HepG2 (cell line): ENCODE measurements around the gene LINGO1. TPM values are rescaled to one million over a fixed set of nuclear protein-coding genes. Genes with fewer than 3 reads are reported as not detected.

Experiments used
- CCAR2 ChIP-seq: fragments of 200-400 bp; formaldehyde crosslinking; optimal IDR thresholded peaks from 2 replicates; pipeline ENCODE3; 2018; ENCODE audit warnings: low read depth, mild to moderate bottlenecking, low read length, moderate library complexity
- FIP1L1 ChIP-seq: fragments of 200-400 bp; formaldehyde crosslinking; IDR thresholded peaks from 2 replicates; pipeline ENCODE4 v1.6.1; 2018; ENCODE audit warnings: low read depth, mild to moderate bottlenecking, low read length, moderate library complexity, borderline replicate concordance; ENCODE audit not compliant: insufficient read depth
- FLYWCH1 ChIP-seq: sonication (generic); formaldehyde crosslinking; IDR thresholded peaks from 2 replicates; pipeline ENCODE4 v1.8.1; 2023; ENCODE audit warnings: mild to moderate bottlenecking, missing genetic modification reagents
- FUBP1 ChIP-seq: sonication (generic); formaldehyde crosslinking; IDR thresholded peaks from 2 replicates; pipeline ENCODE4 v1.5.1; 2020; ENCODE audit warnings: missing genetic modification reagents, mild to moderate bottlenecking, borderline replicate concordance
- HCFC1 ChIP-seq: fragments of 150-350 bp; IDR thresholded peaks from 2 replicates; pipeline ENCODE4 v1.6.1; 2014; ENCODE audit warnings: low read depth, low read length
- KLF16 ChIP-seq, 2 experiments: sonication (generic) in 1 of 2; formaldehyde crosslinking in 1 of 2; IDR thresholded peaks; 2 replicates each; pipeline versions ENCODE4 v1.6.1 to v1.8.0; 2016 to 2023; ENCODE audit warnings: missing genetic modification reagents in 2 of 2, missing compliant biosample characterization in 1 of 2
- MNT ChIP-seq: fragments of 450-650 bp; IDR thresholded peaks from 2 replicates; pipeline ENCODE4 v1.6.1; 2016
- SATB2 ChIP-seq: sonication (generic); formaldehyde crosslinking; IDR thresholded peaks from 2 replicates; pipeline ENCODE4 v1.5.0; 2020; ENCODE audit warnings: missing genetic modification reagents
- ZFX ChIP-seq: sonication (generic); formaldehyde crosslinking; IDR thresholded peaks from 2 replicates; pipeline ENCODE4 v1.4.0; 2020; ENCODE audit warnings: mild to moderate bottlenecking, low read depth, missing genetic modification reagents, moderate library complexity
- ZNF136 ChIP-seq: sonication (generic); formaldehyde crosslinking; IDR thresholded peaks from 2 replicates; pipeline ENCODE4 v1.8.1; 2022; ENCODE audit warnings: low read depth, mild to moderate bottlenecking, moderate library complexity, missing genetic modification reagents
- ZNF407 ChIP-seq: sonication (generic); formaldehyde crosslinking; IDR thresholded peaks from one replicate; pipeline ENCODE4 v1.5.1; 2020; ENCODE audit warnings: mild to moderate bottlenecking, missing genetic modification reagents; ENCODE audit errors: not compliant biosample characterization
- ZNF558 ChIP-seq: sonication (generic); formaldehyde crosslinking; IDR thresholded peaks from 2 replicates; pipeline ENCODE4 v1.9.0; 2022; ENCODE audit warnings: mild to moderate bottlenecking, missing genetic modification reagents, borderline replicate concordance
- ZNF580 ChIP-seq: IDR thresholded peaks from 2 replicates; pipeline ENCODE4 v1.6.1; 2016; ENCODE audit warnings: low read depth, borderline replicate concordance
- ZNF660 ChIP-seq: sonication (generic); formaldehyde crosslinking; IDR thresholded peaks from 2 replicates; pipeline ENCODE4 v1.5.1; 2020; ENCODE audit warnings: mild to moderate bottlenecking, low read depth, missing genetic modification reagents, borderline replicate concordance
- ZSCAN9 ChIP-seq: IDR thresholded peaks from 2 replicates; pipeline ENCODE4 v1.6.1; 2016; ENCODE audit warnings: borderline replicate concordance
- polyA plus RNA-seq, 8 experiments: library from polyadenylated mRNA; depleted of rRNA in 3 of 8; stranded (reverse) in 7 of 8; unstranded in 1 of 8; fragments of >200 nt; fragmentation: Illumina TruSeq in 4 of 8; extraction: Trizol in 4 of 8; gene quantifications; 2 replicates each; pipeline versions ENCODE4 v1.2.1 to v1.2.3, GENCODE V29; 2011 to 2016; ENCODE audit warnings: low read depth in 4 of 8, missing spikeins in 1 of 8, mixed read lengths in 1 of 8; ENCODE audit not compliant: insufficient read depth in 1 of 8
- total RNA-seq, 5 experiments: library from RNA; depleted of rRNA; stranded (reverse); fragments of >200 nt; fragmentation: Illumina TruSeq; extraction: Trizol; gene quantifications; 2 replicates each; pipeline ENCODE4 v1.2.3, GENCODE V29; 2016; ENCODE audit warnings: low read depth in 1 of 5
- TF ChIP-seq, protein P1 (sequence below): sonication (generic); formaldehyde crosslinking; IDR thresholded peaks from 2 replicates; pipeline ENCODE4 v1.8.1; 2023; ENCODE audit warnings: mild to moderate bottlenecking, missing genetic modification reagents, borderline replicate concordance

Gene LINGO1
- total and polyA plus RNA-seq, 2 of the 13 experiments (the other 11 are each of a cell fraction or from before 2014, with no cell fraction given) = 0.07 TPM; not detected in 1

GRCh38 chr15:77568973-77569728, 63.6 kb downstream of the LINGO1 start (continued):
- no peak for TF ChIP-seq SATB2
- TF ChIP-seq MNT = no peak
- no peak; the same call in 1 of the 2 replicates for TF ChIP-seq ZNF558 (CRISPR knock-in tag)
- no peak for TF ChIP-seq FUBP1
- no peak for TF ChIP-seq HCFC1
- TF ChIP-seq ZSCAN9 (CRISPR knock-in tag) = no peak
- no peak for TF ChIP-seq ZNF407
- no peak for TF ChIP-seq ZNF660 (CRISPR knock-in tag)
- no peak for TF ChIP-seq ZNF136 (CRISPR knock-in tag)
- TF ChIP-seq FIP1L1 = no peak
- TF ChIP-seq ZNF580 = no peak
- TF ChIP-seq, protein P1, sequence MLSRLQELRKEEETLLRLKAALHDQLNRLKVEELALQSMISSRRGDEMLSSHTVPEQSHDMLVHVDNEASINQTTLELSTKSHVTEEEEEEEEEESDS (CRISPR knock-in tag) = no peak; the same call in 1 of the 2 replicates
- no peak for TF ChIP-seq CCAR2
- TF ChIP-seq ZFX = 0 out of 2 replicates have a peak, but pooled peaks have one; percentile 47
- TF ChIP-seq FLYWCH1 (CRISPR knock-in tag) = 0 out of 2 replicates have a peak, but pooled peaks have one; percentile 24
- 0 out of 4 replicates have a peak, but pooled peaks of 1 of the 2 experiments have one; percentile 15 for TF ChIP-seq KLF16 (CRISPR knock-in tag; IDR thresholded peaks at IDR 0.05)
